Gastrocnemius medialis (tissue), 4 donors: Measurements from ENCODE around the gene CCDC88A.

ENCODE experiments used
- POLR2A ChIP-seq, 2 donors: fragments of 450-650 bp; IDR thresholded peaks; one replicate each; pipeline ENCODE4 v1.6.1; 2017; ENCODE audit warnings: antibody characterized with exemption in 2 of 2, mild to moderate bottlenecking in 2 of 2, moderate library complexity in 2 of 2
- TF ChIP-seq, protein P1 (sequence below), 5 experiments: fragments of 450-650 bp in 3 of 5; fragments of 200-600 bp in 2 of 5; sonication (generic) in 2 of 5; IDR thresholded peaks in 4 of 5; conservative IDR thresholded peaks in 1 of 5; 1 replicate in 4 of 5; 2 replicates in 1 of 5; pipeline ENCODE4 v1.5.1; 2016 to 2019; ENCODE audit warnings: antibody characterized with exemption in 5 of 5, mild to moderate bottlenecking in 3 of 5, moderate library complexity in 3 of 5

DNA sequence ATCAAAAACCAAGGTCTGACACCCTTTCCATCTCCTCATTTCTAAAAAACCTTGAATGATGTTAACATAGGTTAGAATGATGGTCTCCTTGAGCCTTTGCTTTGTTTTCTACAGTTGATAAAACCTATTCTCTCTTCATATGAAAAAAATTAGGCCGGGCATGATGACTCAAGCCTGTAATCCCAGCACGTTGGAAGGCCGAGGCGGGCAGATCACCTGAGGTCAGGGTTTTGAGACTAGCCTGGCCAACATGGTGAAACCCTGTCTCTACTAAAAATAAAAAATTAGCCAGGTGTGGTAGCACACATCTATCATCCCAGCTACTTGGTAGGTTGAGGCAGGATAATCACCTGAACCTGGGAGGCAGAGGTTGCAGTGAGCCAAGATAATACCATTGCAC, 49.4 kb downstream of the CCDC88A start:
- TF ChIP-seq, protein P1, sequence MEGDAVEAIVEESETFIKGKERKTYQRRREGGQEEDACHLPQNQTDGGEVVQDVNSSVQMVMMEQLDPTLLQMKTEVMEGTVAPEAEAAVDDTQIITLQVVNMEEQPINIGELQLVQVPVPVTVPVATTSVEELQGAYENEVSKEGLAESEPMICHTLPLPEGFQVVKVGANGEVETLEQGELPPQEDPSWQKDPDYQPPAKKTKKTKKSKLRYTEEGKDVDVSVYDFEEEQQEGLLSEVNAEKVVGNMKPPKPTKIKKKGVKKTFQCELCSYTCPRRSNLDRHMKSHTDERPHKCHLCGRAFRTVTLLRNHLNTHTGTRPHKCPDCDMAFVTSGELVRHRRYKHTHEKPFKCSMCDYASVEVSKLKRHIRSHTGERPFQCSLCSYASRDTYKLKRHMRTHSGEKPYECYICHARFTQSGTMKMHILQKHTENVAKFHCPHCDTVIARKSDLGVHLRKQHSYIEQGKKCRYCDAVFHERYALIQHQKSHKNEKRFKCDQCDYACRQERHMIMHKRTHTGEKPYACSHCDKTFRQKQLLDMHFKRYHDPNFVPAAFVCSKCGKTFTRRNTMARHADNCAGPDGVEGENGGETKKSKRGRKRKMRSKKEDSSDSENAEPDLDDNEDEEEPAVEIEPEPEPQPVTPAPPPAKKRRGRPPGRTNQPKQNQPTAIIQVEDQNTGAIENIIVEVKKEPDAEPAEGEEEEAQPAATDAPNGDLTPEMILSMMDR (IDR thresholded peaks at IDR 0.05 in 4 of 5, conservative IDR thresholded peaks at IDR 0.05 in 1 of 5) = no peak
- no peak for TF ChIP-seq POLR2A (IDR thresholded peaks at IDR 0.05)
